ENCODE measurements around the gene STAT1.

DNA sequence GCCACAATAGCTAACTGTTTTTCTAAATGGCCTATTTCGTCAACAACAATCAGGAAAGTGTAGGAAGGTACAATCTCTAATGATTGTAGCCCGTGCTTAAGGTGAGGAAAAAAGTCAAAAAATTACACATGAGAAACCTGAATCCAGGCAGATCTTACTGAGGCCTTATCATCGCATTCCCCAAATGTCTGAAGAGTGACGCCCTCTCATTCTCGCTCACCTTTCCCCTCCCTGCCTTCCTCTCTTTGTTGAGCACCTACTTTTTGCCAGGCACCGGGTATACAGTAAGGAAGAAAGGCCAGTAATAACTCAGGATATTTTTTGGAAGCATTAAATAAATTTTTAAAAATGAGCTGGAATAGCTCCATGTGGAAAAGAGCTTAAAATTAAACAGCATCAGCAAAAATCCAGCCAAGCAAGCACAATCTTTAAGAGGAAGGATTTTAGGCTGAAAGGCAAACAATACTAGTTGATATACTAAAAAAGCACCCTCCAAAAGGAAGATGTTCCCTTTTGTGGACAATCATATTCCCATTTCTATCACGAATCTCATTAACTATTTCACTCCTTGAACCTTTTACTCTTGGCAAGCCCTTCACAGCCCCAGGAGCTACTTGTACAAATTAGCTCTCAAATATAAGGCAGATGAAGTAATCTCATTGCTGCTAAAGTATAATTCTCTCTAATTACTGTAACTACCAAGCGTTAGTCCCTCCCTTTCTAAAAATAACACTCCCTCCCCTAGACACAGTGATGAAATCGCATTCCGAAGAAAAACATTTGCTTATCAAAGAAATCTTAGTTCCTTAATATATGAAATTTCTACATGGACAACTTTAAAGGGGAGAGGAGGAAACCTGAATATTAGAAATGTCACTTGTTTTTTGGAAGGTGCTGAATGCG lies 40.0 kb downstream of the STAT1 start:
- TF ChIP-seq, protein P1, sequence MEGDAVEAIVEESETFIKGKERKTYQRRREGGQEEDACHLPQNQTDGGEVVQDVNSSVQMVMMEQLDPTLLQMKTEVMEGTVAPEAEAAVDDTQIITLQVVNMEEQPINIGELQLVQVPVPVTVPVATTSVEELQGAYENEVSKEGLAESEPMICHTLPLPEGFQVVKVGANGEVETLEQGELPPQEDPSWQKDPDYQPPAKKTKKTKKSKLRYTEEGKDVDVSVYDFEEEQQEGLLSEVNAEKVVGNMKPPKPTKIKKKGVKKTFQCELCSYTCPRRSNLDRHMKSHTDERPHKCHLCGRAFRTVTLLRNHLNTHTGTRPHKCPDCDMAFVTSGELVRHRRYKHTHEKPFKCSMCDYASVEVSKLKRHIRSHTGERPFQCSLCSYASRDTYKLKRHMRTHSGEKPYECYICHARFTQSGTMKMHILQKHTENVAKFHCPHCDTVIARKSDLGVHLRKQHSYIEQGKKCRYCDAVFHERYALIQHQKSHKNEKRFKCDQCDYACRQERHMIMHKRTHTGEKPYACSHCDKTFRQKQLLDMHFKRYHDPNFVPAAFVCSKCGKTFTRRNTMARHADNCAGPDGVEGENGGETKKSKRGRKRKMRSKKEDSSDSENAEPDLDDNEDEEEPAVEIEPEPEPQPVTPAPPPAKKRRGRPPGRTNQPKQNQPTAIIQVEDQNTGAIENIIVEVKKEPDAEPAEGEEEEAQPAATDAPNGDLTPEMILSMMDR (IDR thresholded peaks at IDR 0.05) = no peak
- TF ChIP-seq POLR2A (IDR thresholded peaks at IDR 0.05) (no peak), POLR2AphosphoS5 (IDR thresholded peaks at IDR 0.05) (no peak), EP300 (IDR thresholded peaks at IDR 0.05) (no peak)
